GM19025 (cell line): Measurements from ENCODE around the gene NSMCE3.

Source experiments
- ATAC-seq: cut with Tn5 transposase; IDR thresholded peaks from one replicate; pipeline ENCODE4 v1.9.1; 2021; ENCODE audit warnings: mild to moderate bottlenecking, low read depth, moderate library complexity; ENCODE audit not compliant: unreplicated experiment

NSMCE3 gene

DNA sequence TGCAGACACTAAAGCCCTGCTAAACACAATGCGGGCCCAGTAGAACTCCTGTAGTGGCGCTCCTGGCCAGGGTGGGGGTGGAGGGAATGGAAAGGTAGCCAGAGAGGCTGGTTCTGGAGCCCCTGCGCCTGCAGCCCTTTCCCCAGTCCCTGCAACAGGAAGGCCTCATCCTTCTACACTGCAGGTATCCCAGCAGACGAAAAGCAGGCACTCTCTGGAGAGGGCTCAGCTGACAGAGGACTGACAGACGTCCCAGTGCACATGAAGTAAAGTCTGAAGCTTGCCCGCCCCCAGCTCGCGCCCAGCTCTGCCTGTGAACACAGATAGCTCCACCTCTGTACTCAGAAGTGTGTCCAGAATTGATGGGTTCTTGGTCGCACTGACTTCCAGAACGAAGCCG, 46.0 kb downstream of the NSMCE3 start:
- no peak for ATAC-seq

GRCh38 chr15:29222129-29222853, 47.3 kb downstream of the NSMCE3 start:
- ATAC-seq: no peak

- no peak for ATAC-seq
Observed at GRCh38 chr15:29220852-29221251, 48.8 kb downstream of the NSMCE3 start.

DNA sequence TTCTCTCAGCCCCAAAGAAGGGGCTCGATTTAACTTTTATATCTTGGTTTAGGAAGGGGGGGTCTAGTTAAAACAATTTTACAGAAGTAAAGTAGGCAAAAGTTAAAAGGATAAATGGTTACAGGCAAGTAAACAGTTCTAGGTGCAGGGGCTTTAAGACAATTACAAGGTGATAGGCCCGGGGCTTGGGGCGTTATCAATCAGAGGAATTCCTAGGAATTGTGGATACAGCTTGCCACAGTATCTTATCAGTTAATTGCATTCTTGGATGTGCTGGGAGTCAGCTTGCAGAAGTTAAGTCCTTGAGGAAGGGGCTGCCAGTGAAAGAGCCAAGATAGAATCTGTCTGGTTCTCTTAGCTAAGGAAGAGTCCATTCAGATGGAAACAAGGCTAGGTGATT, 52.7 kb downstream of the NSMCE3 start:
- ATAC-seq: no peak
